Neural cell (in vitro differentiated cells): ENCODE data around the gene CES2.

Source experiments
- CTCF ChIP-seq: fragments of 450-650 bp; IDR thresholded peaks from 2 replicates; pipeline ENCODE4 v1.5.1; 2014; ENCODE audit warnings: antibody characterized with exemption, mild to moderate bottlenecking, moderate library complexity; ENCODE audit not compliant: poor library complexity, severe bottlenecking
- EP300 ChIP-seq: fragments of 450-650 bp; conservative IDR thresholded peaks from 2 replicates; pipeline ENCODE4 v1.6.1; 2014; ENCODE audit warnings: antibody characterized with exemption, mild to moderate bottlenecking, moderate library complexity; ENCODE audit not compliant: poor library complexity, severe bottlenecking
- EZH2 ChIP-seq: fragments of 200-600, 300-800 bp; shearing (Covaris generic), sonication (generic); IDR thresholded peaks from 2 replicates; pipeline ENCODE4 v1.6.1; 2014; ENCODE audit warnings: antibody characterized with exemption, low read length, borderline replicate concordance, mild to moderate bottlenecking; ENCODE audit not compliant: insufficient read depth, poor library complexity, severe bottlenecking
- POLR2AphosphoS5 ChIP-seq: IDR thresholded peaks from 2 replicates; pipeline ENCODE4 v1.6.1; 2012
- REST ChIP-seq: IDR thresholded peaks from 2 replicates; pipeline ENCODE4 v1.6.1; 2012; ENCODE audit warnings: borderline replicate concordance

- no peak for TF ChIP-seq CTCF
- TF ChIP-seq EZH2: no peak
- TF ChIP-seq POLR2AphosphoS5: no peak
- TF ChIP-seq EP300: no peak
- TF ChIP-seq REST: no peak
Measured at GRCh38 chr16:66894055-66894454, 41.3 kb upstream of the CES2 start.
